IMR-90 (cell line): ENCODE results near the gene FBXO22. TPM values are rescaled to one million over a fixed set of nuclear protein-coding genes. Genes with fewer than 3 reads are reported as not detected.
"Not testable (repeated sequence)": the region's sequence is repeated elsewhere in the genome, so short reads cannot be mapped to it uniquely, and the experiment has no call there.

Source experiments
- ATAC-seq: fragments of 200-7000 bp; cut with Tn5 transposase; 2 replicates; pipeline ENCODE4 v1.9.1; 2020; ENCODE audit warnings: low read depth, mild to moderate bottlenecking, moderate library complexity
- BruUV-seq: library from RNA; stranded (reverse); fragments of 400-500 nt; replicated peaks from 2 replicates; lab custom pipeline; 2021; lab: Mats Ljungman, UMichigan
- CTCF ChIA-PET: fragments of 300-600 bp; formaldehyde crosslinking; extraction: SDS; loops from one replicate; lab custom pipeline; 2021; ENCODE audit warnings: antibody characterized with exemption; lab: Yijun Ruan, JAX
- POLR2A ChIA-PET: fragments of 300-600 bp; sonication (Branson Sonifier 250); formaldehyde crosslinking; loops from one replicate; lab custom pipeline; 2022; ENCODE audit warnings: antibody characterized with exemption; ENCODE audit not compliant: unreplicated experiment; lab: Charles Lee
- DNase-seq: peaks from one replicate; pipeline ENCODE4 v3.0.0; 2013
- H2AFZ ChIP-seq: replicated peaks from 2 replicates; pipeline ENCODE3; 2013; ENCODE audit warnings: low read length, mild to moderate bottlenecking; ENCODE audit not compliant: poor library complexity
- H2AK5ac ChIP-seq: 2 replicates; pipeline ENCODE4 v1.6.1; 2013; ENCODE audit warnings: low read depth, low read length, inconsistent platforms
- H2AK9ac ChIP-seq: replicated peaks from 2 replicates; pipeline ENCODE3; 2013; ENCODE audit warnings: mild to moderate bottlenecking, low read depth, low read length, moderate library complexity; ENCODE audit not compliant: poor library complexity
- H2BK120ac ChIP-seq: 2 replicates; pipeline ENCODE4 v1.6.1; 2013; ENCODE audit warnings: low read depth, low read length, inconsistent platforms
- H2BK15ac ChIP-seq: 3 replicates; pipeline ENCODE4 v1.6.1; 2013; ENCODE audit warnings: low read depth, low read length, inconsistent platforms
- H2BK20ac ChIP-seq: 2 replicates; pipeline ENCODE4 v1.6.1; 2013; ENCODE audit warnings: low read depth, mild to moderate bottlenecking, inconsistent platforms, low read length, moderate library complexity
- H2BK5ac ChIP-seq: 2 replicates; pipeline ENCODE4 v1.6.1; 2013; ENCODE audit warnings: mild to moderate bottlenecking, low read depth, low read length, inconsistent platforms; ENCODE audit not compliant: poor library complexity, severe bottlenecking
- H3K14ac ChIP-seq: replicated peaks from 2 replicates; pipeline ENCODE4 v1.6.1; 2013; ENCODE audit warnings: low read depth, low read length, inconsistent platforms
- H3K18ac ChIP-seq: 2 replicates; pipeline ENCODE4 v1.6.1; 2013; ENCODE audit warnings: low read depth, low read length, control low read depth
- H3K23ac ChIP-seq: 2 replicates; pipeline ENCODE4 v1.6.1; 2013; ENCODE audit warnings: low read depth, low read length, inconsistent platforms
- H3K27ac ChIP-seq: 2 replicates; pipeline ENCODE4 v1.5.1; 2013; ENCODE audit warnings: mild to moderate bottlenecking, control low read depth, low read length; ENCODE audit not compliant: insufficient read depth
- H3K27me3 ChIP-seq: 2 replicates; pipeline ENCODE4 v1.6.1; 2013; ENCODE audit warnings: low read length; ENCODE audit not compliant: control insufficient read depth, insufficient read depth
- H3K36me3 ChIP-seq: 2 replicates; pipeline ENCODE4 v1.6.1; 2013; ENCODE audit warnings: low read length, mixed read lengths; ENCODE audit not compliant: control insufficient read depth, insufficient read depth
- H3K4ac ChIP-seq: 2 replicates; pipeline ENCODE4 v1.6.1; 2013; ENCODE audit warnings: low read depth, low read length, inconsistent platforms
- H3K4me1 ChIP-seq: 2 replicates; pipeline ENCODE4 v1.6.1; 2013; ENCODE audit warnings: low read length, mixed read lengths; ENCODE audit not compliant: control insufficient read depth, insufficient read depth
- H3K4me2 ChIP-seq: 2 replicates; pipeline ENCODE4 v1.6.1; 2013; ENCODE audit warnings: low read depth, mild to moderate bottlenecking, control low read depth, low read length, moderate library complexity
- H3K4me3 ChIP-seq: 2 replicates; pipeline ENCODE4 v1.5.1; 2013; ENCODE audit warnings: low read depth, mild to moderate bottlenecking, control low read depth, low read length, moderate library complexity; ENCODE audit not compliant: insufficient read depth
- H3K56ac ChIP-seq: 2 replicates; pipeline ENCODE4 v1.6.1; 2013; ENCODE audit warnings: low read length, inconsistent platforms; ENCODE audit not compliant: insufficient read depth; ENCODE audit errors: extremely low read depth
- H3K79me1 ChIP-seq, 2 experiments: 2 replicates each; pipeline ENCODE4 v1.6.1; 2013; ENCODE audit warnings: low read length in 2 of 2, inconsistent platforms in 1 of 2, low read depth in 1 of 2
- H3K9ac ChIP-seq: 2 replicates; pipeline ENCODE4 v1.6.1; 2013; ENCODE audit warnings: low read depth, low read length, control low read depth
- H3K9me1 ChIP-seq: 2 replicates; pipeline ENCODE4 v1.6.1; 2013; ENCODE audit warnings: low read length, inconsistent platforms; ENCODE audit not compliant: insufficient read depth
- H3K9me3 ChIP-seq: 2 replicates; pipeline ENCODE4 v1.6.1; 2013; ENCODE audit warnings: low read length; ENCODE audit not compliant: control insufficient read depth, insufficient read depth
- H4K20me1 ChIP-seq: 2 replicates; pipeline ENCODE4 v1.6.1; 2013; ENCODE audit warnings: low read length, inconsistent platforms; ENCODE audit not compliant: insufficient read depth
- H4K5ac ChIP-seq: 2 replicates; pipeline ENCODE4 v1.6.1; 2013; ENCODE audit warnings: mild to moderate bottlenecking, low read depth, low read length, control low read depth
- H4K8ac ChIP-seq, 2 experiments: 2 replicates each; pipeline ENCODE4 v1.6.1; 2013; ENCODE audit warnings: low read depth in 2 of 2, low read length in 2 of 2, control low read depth in 1 of 2, inconsistent platforms in 1 of 2
- H4K91ac ChIP-seq: 2 replicates; pipeline ENCODE4 v1.6.1; 2013; ENCODE audit warnings: low read depth, low read length, inconsistent platforms; ENCODE audit not compliant: insufficient read depth
- WGBS, 2 experiments: methylation state at CpG; one replicate each; pipeline versions ENCODE4 v1.1.5 to v1.1.7; 2013; ENCODE audit warnings: missing lambda C conversion rate in 2 of 2; ENCODE audit not compliant: insufficient read length in 1 of 2; ENCODE audit errors: extremely low coverage in 2 of 2; 5-methylcytosine and 5-hydroxymethylcytosine counted together
- dilution Hi-C: fragments of 300-500 bp; cut with HindIII; formaldehyde crosslinking; loops from one replicate; pipeline ENCODE4 v1.14.3; 2018; ENCODE audit warnings: low sequenced_read_pairs; ENCODE audit not compliant: unreplicated experiment
- in situ Hi-C: fragments of 300-500 bp; cut with MboI; formaldehyde crosslinking; loops from 3 replicates; pipeline ENCODE4 v1.14.3; 2019; ENCODE audit warnings: low sequenced_read_pairs, inconsistent platforms, mixed read lengths
- intact Hi-C: fragments of 100-400 bp; cut with micrococcal nuclease; formaldehyde crosslinking; loops from 2 replicates; pipeline ENCODE4 v1.10.0; 2022
- polyA plus RNA-seq, 3 experiments: library from polyadenylated mRNA; depleted of rRNA; stranded (reverse); fragments of >200 nt; gene quantifications; 2 replicates each; pipeline ENCODE4 v1.2.3, GENCODE V29; 2012; ENCODE audit warnings: low replicate concordance in 1 of 3
- total RNA-seq: library from RNA; depleted of rRNA; stranded (reverse); fragments of >200 nt; gene quantifications from 2 replicates; pipeline ENCODE4 v1.2.3, GENCODE V29; 2012

FBXO22 gene
- total and polyA plus RNA-seq, 2 of the 4 experiments (the other 2 are of a cell fraction), result 22.4 to 45.2 TPM

- H3K4me2 ChIP-seq, H3K4me3 ChIP-seq, ATAC-seq, H3K14ac ChIP-seq, H2BK15ac ChIP-seq, H4K91ac ChIP-seq, in situ Hi-C loops, H2AFZ ChIP-seq, H3K9me3 ChIP-seq, H3K23ac ChIP-seq, dilution Hi-C loops, H4K5ac ChIP-seq, H2BK120ac ChIP-seq, DNase-seq, H3K56ac ChIP-seq, intact Hi-C loops, H3K9ac ChIP-seq, H2AK9ac ChIP-seq, H4K8ac ChIP-seq, BruUV-seq, H3K27me3 ChIP-seq, H2BK5ac ChIP-seq, POLR2A ChIA-PET, H3K36me3 ChIP-seq, H3K18ac ChIP-seq, H3K4me1 ChIP-seq, H3K4ac ChIP-seq, H2BK20ac ChIP-seq, H3K9me1 ChIP-seq, H3K27ac ChIP-seq, H2AK5ac ChIP-seq: not testable (repeated sequence)
- CTCF ChIA-PET, result interaction anchor here (0.7 kb wide), 1 partner anchor 91 kb away, joined by 3 read pairs; no protein-coding TSS in a partner anchor
- no CpG with 5 or more reads among the region's 3 CpGs for WGBS, 2 experiments
- peaks cover 23 to 51% of the 10 kb centered on the region in 2 experiments for H3K79me1 ChIP-seq
- peaks cover 20% of the 10 kb centered on the region; the same call in 1 of the 2 replicates for H4K20me1 ChIP-seq
These were observed 6.7 kb downstream of the FBXO22 start for GRCh38 chr15:75910355-75910754.
